Astrocyte (in vitro differentiated cells and primary cell): ENCODE measurements around the gene KMT2C. TPM values are rescaled to one million over a fixed set of nuclear protein-coding genes. Genes with fewer than 3 reads are reported as not detected.

Source experiments
- DNase-seq: peaks from one replicate; pipeline ENCODE4 v3.0.0-alpha.2; 2010; ENCODE audit warnings: low read depth
- FAIRE-seq: peaks from 2 replicates; lab custom pipeline; 2011; peaks lifted over from hg19 to GRCh38; lab: Jason Lieb, UNC
- H2AFZ ChIP-seq: 2 replicates; pipeline ENCODE4 v1.6.0; 2012; ENCODE audit warnings: low read depth, low read length, inconsistent platforms
- H3K27ac ChIP-seq: 2 replicates; pipeline ENCODE4 v1.5.1; 2011; ENCODE audit warnings: low read depth, low read length, inconsistent platforms
- H3K27me3 ChIP-seq: 2 replicates; pipeline ENCODE4 v1.6.0; 2011; ENCODE audit warnings: low read length, inconsistent platforms; ENCODE audit not compliant: insufficient read depth
- H3K36me3 ChIP-seq: 2 replicates; pipeline ENCODE4 v1.5.1; 2011; ENCODE audit warnings: low read length, inconsistent platforms; ENCODE audit not compliant: insufficient read depth
- H3K4me1 ChIP-seq: 2 replicates; pipeline ENCODE4 v1.5.1; 2011; ENCODE audit warnings: low read length, inconsistent platforms; ENCODE audit not compliant: insufficient read depth
- H3K4me2 ChIP-seq: 2 replicates; pipeline ENCODE4 v1.6.0; 2012; ENCODE audit warnings: low read length, inconsistent platforms
- H3K4me3 ChIP-seq: 2 replicates; pipeline ENCODE4 v1.5.1; 2011; ENCODE audit warnings: low read depth, mild to moderate bottlenecking, low read length, inconsistent platforms; ENCODE audit not compliant: insufficient read depth
- H3K79me2 ChIP-seq: 2 replicates; pipeline ENCODE4 v1.6.0; 2012; ENCODE audit warnings: mild to moderate bottlenecking, low read length, inconsistent platforms; ENCODE audit not compliant: insufficient read depth
- H3K9ac ChIP-seq: 2 replicates; pipeline ENCODE4 v1.6.0; 2012; ENCODE audit warnings: mild to moderate bottlenecking, low read length, inconsistent platforms
- H3K9me3 ChIP-seq: 2 replicates; pipeline ENCODE4 v1.5.1; 2012; ENCODE audit warnings: low read depth, mild to moderate bottlenecking, low read length, inconsistent platforms; ENCODE audit not compliant: insufficient read depth
- H4K20me1 ChIP-seq: 2 replicates; pipeline ENCODE4 v1.6.0; 2012; ENCODE audit warnings: low read length, inconsistent platforms; ENCODE audit not compliant: insufficient read depth
- H3K27ac Mint-ChIP-seq: one replicate; pipeline ENCODE4 v1.8.0; 2021; ENCODE audit warnings: mild to moderate bottlenecking, mixed read lengths; ENCODE audit not compliant: unreplicated experiment
- H3K27me3 Mint-ChIP-seq: one replicate; pipeline ENCODE4 v1.8.0; 2021; ENCODE audit warnings: low read depth, mixed read lengths; ENCODE audit not compliant: unreplicated experiment
- H3K36me3 Mint-ChIP-seq: one replicate; pipeline ENCODE4 v1.8.0; 2021; ENCODE audit warnings: low read depth, mixed read lengths; ENCODE audit not compliant: unreplicated experiment
- H3K4me1 Mint-ChIP-seq: one replicate; pipeline ENCODE4 v1.8.0; 2021; ENCODE audit warnings: low read depth, mixed read lengths; ENCODE audit not compliant: unreplicated experiment
- H3K4me3 Mint-ChIP-seq: one replicate; pipeline ENCODE4 v1.8.0; 2021; ENCODE audit warnings: mild to moderate bottlenecking, moderate library complexity, mixed read lengths; ENCODE audit not compliant: unreplicated experiment
- H3K9me3 Mint-ChIP-seq: one replicate; pipeline ENCODE4 v1.8.0; 2021; ENCODE audit warnings: mild to moderate bottlenecking, mixed read lengths; ENCODE audit not compliant: unreplicated experiment
- CTCF ChIP-seq: IDR thresholded peaks from 2 replicates; pipeline ENCODE4 v1.5.1; 2011; ENCODE audit warnings: low read depth, mild to moderate bottlenecking, inconsistent platforms, low read length, moderate library complexity; ENCODE audit not compliant: insufficient read depth
- EZH2 ChIP-seq: IDR thresholded peaks from 2 replicates; pipeline ENCODE4 v1.6.1; 2012; ENCODE audit warnings: mild to moderate bottlenecking, low read length, inconsistent platforms; ENCODE audit not compliant: insufficient read depth
- total RNA-seq: library from RNA; stranded (reverse); gene quantifications from 2 replicates; pipeline ENCODE4 v1.2.1, GENCODE V29; 2021

Gene KMT2C
- total RNA-seq, 1 donor from 2014 or later, result 59.0 TPM

GRCh38 chr7:152132812-152133211, 303.0 kb downstream of the KMT2C start:
- FAIRE-seq, result no peak
- Histone ChIP-seq H4K20me1 (peaks cover 11% of the 10 kb centered on the region), H3K9me3 (peaks cover 4% of the 10 kb centered on the region), H3K27me3 (no peaks in the 10 kb centered on the region), H3K36me3 (peaks cover 21% of the 10 kb centered on the region), H3K4me2 (no peak overlapping the region), H3K4me1 (peaks cover 16% of the 10 kb centered on the region), H2AFZ (no peak overlapping the region), H3K27ac (no peak overlapping the region), H3K4me3 (no peak overlapping the region), H3K79me2 (no peaks in the 10 kb centered on the region), H3K9ac (no peak overlapping the region)
- TF ChIP-seq EZH2 (no peak), CTCF (no peak)
- Mint-ChIP-seq H3K4me3 (no peak overlapping the region), H3K27ac (no peak overlapping the region), H3K9me3 (no peaks in the 10 kb centered on the region), H3K36me3 (peaks cover 22% of the 10 kb centered on the region), H3K27me3 (no peaks in the 10 kb centered on the region), H3K4me1 (peaks cover 16% of the 10 kb centered on the region)
- DNase-seq, result no peak

GRCh38 chr7:152131981-152132494, 303.8 kb downstream of the KMT2C start:
- H3K9me3 Mint-ChIP-seq, result peaks cover under 1% of the 10 kb centered on the region
- H4K20me1 ChIP-seq, result peaks cover 4% of the 10 kb centered on the region
- H3K27ac Mint-ChIP-seq, result no peak overlapping the region
- FAIRE-seq (no peak), DNase-seq (no peak)
- peaks cover 12% of the 10 kb centered on the region for H3K4me1 ChIP-seq
- H3K9ac ChIP-seq, result no peak overlapping the region
- H3K4me3 Mint-ChIP-seq, result no peak overlapping the region
- no peaks in the 10 kb centered on the region for H3K27me3 ChIP-seq
- no peaks in the 10 kb centered on the region for H3K79me2 ChIP-seq
- peaks cover 11% of the 10 kb centered on the region for H3K9me3 ChIP-seq
- H3K4me2 ChIP-seq, result no peak overlapping the region
- TF ChIP-seq EZH2 (no peak), CTCF (no peak)
- no peaks in the 10 kb centered on the region for H3K27me3 Mint-ChIP-seq
- peaks cover 27% of the 10 kb centered on the region for H3K36me3 Mint-ChIP-seq
- peaks cover 24% of the 10 kb centered on the region for H3K36me3 ChIP-seq
- no peak overlapping the region for H3K4me3 ChIP-seq
- no peak overlapping the region for H2AFZ ChIP-seq
- no peak overlapping the region for H3K27ac ChIP-seq
- peaks cover 9% of the 10 kb centered on the region for H3K4me1 Mint-ChIP-seq
